Measurements from ENCODE around the gene XYLT2. TPM values are rescaled to one million over a fixed set of nuclear protein-coding genes. Genes with fewer than 3 reads are reported as not detected.

XYLT2 gene
- total and polyA plus RNA-seq, 2 of the 13 experiments (the other 11 are each of a cell fraction or from before 2014, with no cell fraction given) = 17.0 to 22.1 TPM

- TF ChIP-seq ZNF281 (CRISPR knock-in tag; IDR thresholded peaks at IDR 0.05; ENCODE audit: borderline replicate concordance) (peak; percentile 78; the same call in 1 of the 2 replicates), CHD4 (IDR thresholded peaks at IDR 0.05; ENCODE audit: borderline replicate concordance, low read length) (no peak), SOX5 (CRISPR knock-in tag; IDR thresholded peaks at IDR 0.05; ENCODE audit: borderline replicate concordance) (peak; percentile 71; the same call in 1 of the 2 replicates), MEF2D (CRISPR knock-in tag; IDR thresholded peaks at IDR 0.05) (peak; percentile 97), PHF8 (CRISPR knock-in tag; IDR thresholded peaks at IDR 0.05) (peak; percentile 97), ZNF484 (CRISPR knock-in tag; IDR thresholded peaks at IDR 0.05; ENCODE audit: borderline replicate concordance, low read depth) (no peak; the same call in 1 of the 2 replicates), RAD21 (CRISPR knock-in tag; IDR thresholded peaks at IDR 0.05) (peak; percentile 92), ZMAT5 (CRISPR knock-in tag; IDR thresholded peaks at IDR 0.05; ENCODE audit: borderline replicate concordance, low read depth) (0 out of 2 replicates have a peak, but pooled peaks have one; percentile 78), ZNF446 (CRISPR knock-in tag; IDR thresholded peaks at IDR 0.05) (peak; percentile 93), ZNF44 (CRISPR knock-in tag; IDR thresholded peaks at IDR 0.05) (peak; percentile 85; the same call in 1 of the 2 replicates), ZNF546 (CRISPR knock-in tag; conservative IDR thresholded peaks at IDR 0.05) (peak; percentile 93), PATZ1 (CRISPR knock-in tag; IDR thresholded peaks at IDR 0.05) (peak; percentile 82), ZNF800 (CRISPR knock-in tag; IDR thresholded peaks at IDR 0.05) (peak; percentile 84), AKAP8 (CRISPR knock-in tag; IDR thresholded peaks at IDR 0.05) (peak; percentile 92), BHLHE40 (IDR thresholded peaks at IDR 0.05; ENCODE audit: low read length) (peak; percentile 74; the same call in 1 of the 2 replicates)
- TF ChIP-seq, protein P1, sequence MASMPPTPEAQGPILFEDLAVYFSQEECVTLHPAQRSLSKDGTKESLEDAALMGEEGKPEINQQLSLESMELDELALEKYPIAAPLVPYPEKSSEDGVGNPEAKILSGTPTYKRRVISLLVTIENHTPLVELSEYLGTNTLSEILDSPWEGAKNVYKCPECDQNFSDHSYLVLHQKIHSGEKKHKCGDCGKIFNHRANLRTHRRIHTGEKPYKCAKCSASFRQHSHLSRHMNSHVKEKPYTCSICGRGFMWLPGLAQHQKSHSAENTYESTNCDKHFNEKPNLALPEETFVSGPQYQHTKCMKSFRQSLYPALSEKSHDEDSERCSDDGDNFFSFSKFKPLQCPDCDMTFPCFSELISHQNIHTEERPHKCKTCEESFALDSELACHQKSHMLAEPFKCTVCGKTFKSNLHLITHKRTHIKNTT (CRISPR knock-in tag; IDR thresholded peaks at IDR 0.05) = no peak
- TF ChIP-seq, protein P2, sequence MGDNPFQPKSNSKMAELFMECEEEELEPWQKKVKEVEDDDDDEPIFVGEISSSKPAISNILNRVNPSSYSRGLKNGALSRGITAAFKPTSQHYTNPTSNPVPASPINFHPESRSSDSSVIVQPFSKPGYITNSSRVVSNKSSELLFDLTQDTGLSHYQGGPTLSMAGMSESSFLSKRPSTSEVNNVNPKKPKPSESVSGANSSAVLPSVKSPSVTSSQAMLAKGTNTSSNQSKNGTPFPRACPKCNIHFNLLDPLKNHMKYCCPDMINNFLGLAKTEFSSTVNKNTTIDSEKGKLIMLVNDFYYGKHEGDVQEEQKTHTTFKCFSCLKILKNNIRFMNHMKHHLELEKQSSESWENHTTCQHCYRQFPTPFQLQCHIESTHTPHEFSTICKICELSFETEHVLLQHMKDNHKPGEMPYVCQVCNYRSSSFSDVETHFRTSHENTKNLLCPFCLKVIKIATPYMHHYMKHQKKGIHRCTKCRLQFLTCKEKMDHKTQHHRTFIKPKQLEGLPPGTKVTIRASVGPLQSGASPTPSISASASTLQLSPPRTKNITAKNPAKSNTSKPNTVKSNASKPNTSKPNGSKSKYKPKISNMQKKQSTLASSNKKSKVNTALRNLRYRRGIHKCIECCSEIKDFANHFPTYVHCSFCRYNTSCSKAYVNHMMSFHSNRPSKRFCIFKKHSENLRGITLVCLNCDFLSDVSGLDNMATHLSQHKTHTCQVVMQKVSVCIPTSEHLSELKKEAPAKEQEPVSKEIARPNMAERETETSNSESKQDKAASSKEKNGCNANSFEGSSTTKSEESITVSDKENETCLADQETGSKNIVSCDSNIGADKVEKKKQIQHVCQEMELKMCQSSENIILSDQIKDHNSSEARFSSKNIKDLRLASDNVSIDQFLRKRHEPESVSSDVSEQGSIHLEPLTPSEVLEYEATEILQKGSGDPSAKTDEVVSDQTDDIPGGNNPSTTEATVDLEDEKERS (CRISPR knock-in tag; IDR thresholded peaks at IDR 0.05) = peak; percentile 98
Observed at GRCh38 chr17:50397111-50397918, 51.4 kb downstream of the XYLT2 start, which contains the start of gene LRRC59 (continued).

All from HepG2 (cell line).